HepG2 (cell line): ENCODE measurements around the gene ARRDC3. TPM values are rescaled to one million over a fixed set of nuclear protein-coding genes. Genes with fewer than 3 reads are reported as not detected.

Experiments
- CREB1 ChIP-seq, 2 experiments: fragments of 450-650 bp in 1 of 2; IDR thresholded peaks; 2 replicates each; pipeline ENCODE4 v1.6.1; 2016 to 2017; ENCODE audit warnings: control low read depth in 1 of 2, mild to moderate bottlenecking in 1 of 2, missing compliant biosample characterization in 1 of 2, missing genetic modification characterization in 1 of 2
- DNMT1 ChIP-seq: sonication (generic); formaldehyde crosslinking; IDR thresholded peaks from 2 replicates; pipeline ENCODE4 v1.5.1; 2020; ENCODE audit warnings: mild to moderate bottlenecking, missing genetic modification reagents
- DZIP1 ChIP-seq: sonication (generic); formaldehyde crosslinking; IDR thresholded peaks from 2 replicates; pipeline ENCODE4 v1.5.0; 2020; ENCODE audit warnings: mild to moderate bottlenecking, missing genetic modification reagents
- ELF3 ChIP-seq: IDR thresholded peaks from 2 replicates; pipeline ENCODE4 v1.6.1; 2016; ENCODE audit warnings: missing genetic modification reagents, missing compliant biosample characterization
- ESRRA ChIP-seq: sonication (generic); formaldehyde crosslinking; IDR thresholded peaks from 2 replicates; pipeline ENCODE4 v1.5.1; 2020; ENCODE audit warnings: mild to moderate bottlenecking, low read depth, missing genetic modification reagents
- GFI1 ChIP-seq: sonication (generic); formaldehyde crosslinking; IDR thresholded peaks from 2 replicates; pipeline ENCODE4 v1.5.0; 2020; ENCODE audit warnings: missing genetic modification reagents, mild to moderate bottlenecking, borderline replicate concordance
- GMEB1 ChIP-seq: sonication (generic); formaldehyde crosslinking; IDR thresholded peaks from 2 replicates; pipeline ENCODE4 v1.5.1; 2020; ENCODE audit warnings: missing genetic modification reagents, mild to moderate bottlenecking, borderline replicate concordance
- HIVEP1 ChIP-seq: sonication (generic); formaldehyde crosslinking; IDR thresholded peaks from 2 replicates; pipeline ENCODE4 v1.4.0; 2020; ENCODE audit warnings: mild to moderate bottlenecking, missing genetic modification reagents
- HMG20B ChIP-seq: conservative IDR thresholded peaks from 2 replicates; pipeline ENCODE4 v1.6.1; 2016; ENCODE audit warnings: missing genetic modification reagents, missing compliant biosample characterization
- HNRNPLL ChIP-seq: fragments of 200-400 bp; formaldehyde crosslinking; IDR thresholded peaks from 2 replicates; pipeline ENCODE4 v1.6.1; 2017; ENCODE audit warnings: mild to moderate bottlenecking, low read depth, low read length; ENCODE audit not compliant: poor library complexity, severe bottlenecking
- MBNL3 ChIP-seq: fragments of 250-450 bp; sonication (Bioruptor Pico); conservative IDR thresholded peaks from 2 replicates; pipeline ENCODE4 v1.8.0; 2022; ENCODE audit warnings: mild to moderate bottlenecking, inconsistent platforms
- MYNN ChIP-seq: sonication (generic); formaldehyde crosslinking; IDR thresholded peaks from 2 replicates; pipeline ENCODE4 v1.4.0; 2020; ENCODE audit warnings: mild to moderate bottlenecking, low read depth, missing genetic modification reagents
- NCOA2 ChIP-seq: sonication (generic); formaldehyde crosslinking; IDR thresholded peaks from 2 replicates; pipeline ENCODE4 v1.8.0; 2022; ENCODE audit warnings: inconsistent platforms
- PCBP2 ChIP-seq: fragments of 200-400 bp; formaldehyde crosslinking; optimal IDR thresholded peaks from 2 replicates; pipeline ENCODE3; 2018; ENCODE audit warnings: low read length, low read depth; ENCODE audit not compliant: poor library complexity, severe bottlenecking
- RBM39 ChIP-seq: fragments of 200-400 bp; formaldehyde crosslinking; IDR thresholded peaks from one replicate; pipeline ENCODE4 v1.6.1; 2018; ENCODE audit warnings: antibody characterized with exemption, mild to moderate bottlenecking, low read depth, low read length; ENCODE audit not compliant: poor library complexity, severe bottlenecking
- SATB2 ChIP-seq: sonication (generic); formaldehyde crosslinking; IDR thresholded peaks from 2 replicates; pipeline ENCODE4 v1.5.0; 2020; ENCODE audit warnings: missing genetic modification reagents
- SP1 ChIP-seq, 2 experiments: fragments of 450-650 bp in 1 of 2; sonication (generic) in 1 of 2; formaldehyde crosslinking in 1 of 2; IDR thresholded peaks; 2 replicates each; pipeline versions ENCODE4 v1.4.0 to v1.6.1; 2016 to 2020; ENCODE audit warnings: missing genetic modification reagents in 1 of 2
- TBX2 ChIP-seq: sonication (generic); formaldehyde crosslinking; IDR thresholded peaks from 2 replicates; pipeline ENCODE4 v1.5.0; 2020; ENCODE audit warnings: missing genetic modification reagents, mild to moderate bottlenecking, borderline replicate concordance
- ZC3H4 ChIP-seq: sonication (generic); formaldehyde crosslinking; IDR thresholded peaks from 2 replicates; pipeline ENCODE4 v1.4.0; 2020; ENCODE audit warnings: missing genetic modification reagents, borderline replicate concordance
- ZFX ChIP-seq: sonication (generic); formaldehyde crosslinking; IDR thresholded peaks from 2 replicates; pipeline ENCODE4 v1.4.0; 2020; ENCODE audit warnings: mild to moderate bottlenecking, low read depth, missing genetic modification reagents, moderate library complexity
- ZNF337 ChIP-seq: sonication (generic); formaldehyde crosslinking; IDR thresholded peaks from 2 replicates; pipeline ENCODE4 v1.5.1; 2020; ENCODE audit warnings: missing genetic modification reagents, low read depth, mild to moderate bottlenecking, borderline replicate concordance
- ZNF382 ChIP-seq: sonication (generic); formaldehyde crosslinking; IDR thresholded peaks from 2 replicates; pipeline ENCODE4 v1.5.0; 2020; ENCODE audit warnings: missing genetic modification reagents, mild to moderate bottlenecking, borderline replicate concordance
- ZNF652 ChIP-seq: IDR thresholded peaks from 2 replicates; pipeline ENCODE4 v1.6.1; 2016; ENCODE audit warnings: low read depth, borderline replicate concordance
- ZNF775 ChIP-seq: sonication (generic); formaldehyde crosslinking; IDR thresholded peaks from 2 replicates; pipeline ENCODE4 v1.4.0; 2020; ENCODE audit warnings: missing genetic modification reagents, mild to moderate bottlenecking, moderate library complexity, borderline replicate concordance
- ZSCAN12 ChIP-seq: sonication (generic); formaldehyde crosslinking; IDR thresholded peaks from 2 replicates; pipeline ENCODE4 v1.9.0; 2021; ENCODE audit warnings: mild to moderate bottlenecking, missing genetic modification reagents
- polyA plus RNA-seq, 8 experiments: library from polyadenylated mRNA; depleted of rRNA in 3 of 8; stranded (reverse) in 7 of 8; unstranded in 1 of 8; fragments of >200 nt; fragmentation: Illumina TruSeq in 4 of 8; extraction: Trizol in 4 of 8; gene quantifications; 2 replicates each; pipeline versions ENCODE4 v1.2.1 to v1.2.3, GENCODE V29; 2011 to 2016; ENCODE audit warnings: low read depth in 4 of 8, missing spikeins in 1 of 8, mixed read lengths in 1 of 8; ENCODE audit not compliant: insufficient read depth in 1 of 8
- total RNA-seq, 5 experiments: library from RNA; depleted of rRNA; stranded (reverse); fragments of >200 nt; fragmentation: Illumina TruSeq; extraction: Trizol; gene quantifications; 2 replicates each; pipeline ENCODE4 v1.2.3, GENCODE V29; 2016; ENCODE audit warnings: low read depth in 1 of 5

The ARRDC3 gene
- total and polyA plus RNA-seq, 2 of the 13 experiments (the other 11 are each of a cell fraction or from before 2014, with no cell fraction given), result 3.4 to 24.4 TPM

- TF ChIP-seq ZC3H4 (CRISPR knock-in tag) (no peak), HIVEP1 (CRISPR knock-in tag) (0 out of 2 replicates have a peak, but pooled peaks have one; percentile 35), TBX2 (CRISPR knock-in tag) (peak; percentile 69), ELF3 (CRISPR knock-in tag) (no peak; the same call in none of the 2 replicates), DZIP1 (CRISPR knock-in tag) (no peak), PCBP2 (peak; percentile 16), ESRRA (CRISPR knock-in tag) (peak; percentile 53; the same call in 1 of the 2 replicates), HNRNPLL (peak; percentile 70), ZNF337 (CRISPR knock-in tag) (no peak), ZNF775 (CRISPR knock-in tag) (0 out of 2 replicates have a peak, but pooled peaks have one; percentile 61), NCOA2 (0 out of 2 replicates have a peak, but pooled peaks have one; percentile 4), DNMT1 (no peak), HMG20B (no peak), ZNF652 (CRISPR knock-in tag) (no peak), RBM39 (peak; percentile 52), SP1 (IDR thresholded peaks at IDR 0.05) (no peak), SP1 (CRISPR knock-in tag; IDR thresholded peaks at IDR 0.05) (no peak), MBNL3 (CRISPR knock-in tag) (no peak), CREB1 (IDR thresholded peaks at IDR 0.05) (no peak), CREB1 (CRISPR knock-in tag; IDR thresholded peaks at IDR 0.05) (peak; percentile 66), SATB2 (no peak), MYNN (CRISPR knock-in tag) (0 out of 2 replicates have a peak, but pooled peaks have one; percentile 81), ZFX (CRISPR knock-in tag) (peak; percentile 41; the same call in 1 of the 2 replicates), ZSCAN12 (CRISPR knock-in tag) (no peak), GFI1 (CRISPR knock-in tag) (no peak), ZNF382 (CRISPR knock-in tag) (no peak), GMEB1 (CRISPR knock-in tag) (peak; percentile 51)
These were observed at the start of gene ARRDC3 (continued) for GRCh38 chr5:91383027-91383955.
